Panc1 (cell line): ENCODE data around the gene CASTOR1. TPM values are rescaled to one million over a fixed set of nuclear protein-coding genes. Genes with fewer than 3 reads are reported as not detected.

Experiments used
- ATAC-seq: fragments of 200-7000 bp; cut with Tn5 transposase; 2 replicates; pipeline ENCODE4 v1.9.1; 2020; ENCODE audit warnings: mild to moderate bottlenecking, moderate library complexity
- BruUV-seq: library from RNA; stranded (reverse); fragments of 400-500 nt; replicated peaks from 2 replicates; lab custom pipeline; 2021; lab: Mats Ljungman, UMichigan
- CTCF ChIA-PET: fragments of 300-600 bp; sonication (Branson Sonifier 250); formaldehyde crosslinking; loops from one replicate; lab custom pipeline; 2022; ENCODE audit warnings: antibody characterized with exemption; lab: Charles Lee
- POLR2A ChIA-PET: fragments of 300-600 bp; sonication (Branson Sonifier 250); formaldehyde crosslinking; loops from one replicate; lab custom pipeline; 2022; ENCODE audit warnings: antibody characterized with exemption; lab: Charles Lee
- DNase-seq: peaks from one replicate; pipeline ENCODE4 v3.0.0-alpha.2; 2010; ENCODE audit warnings: low read depth, low spot score
- H3K27ac ChIP-seq: 2 replicates; pipeline ENCODE4 v1.5.1; 2011; ENCODE audit warnings: mild to moderate bottlenecking, low read length, inconsistent platforms
- H3K27me3 ChIP-seq: fragments of 200-500 bp; sonication (Bioruptor generic); 2 replicates; pipeline ENCODE4 v1.6.0; 2014; ENCODE audit warnings: low read length, inconsistent platforms; ENCODE audit not compliant: control insufficient read depth, insufficient read depth
- H3K36me3 ChIP-seq: fragments of 200-500 bp; sonication (Bioruptor generic); 2 replicates; pipeline ENCODE4 v1.5.1; 2014; ENCODE audit warnings: inconsistent platforms, mild to moderate bottlenecking, low read length, moderate library complexity; ENCODE audit not compliant: control insufficient read depth, insufficient read depth
- H3K4me1 ChIP-seq: 2 replicates; pipeline ENCODE4 v1.5.1; 2011; ENCODE audit warnings: inconsistent platforms, mild to moderate bottlenecking, low read length, moderate library complexity; ENCODE audit not compliant: control insufficient read depth, insufficient read depth
- H3K4me3 ChIP-seq, 2 experiments: 2 replicates each; pipeline ENCODE4 v1.5.1; 2011 to 2012; ENCODE audit warnings: low read depth in 2 of 2, low read length in 2 of 2, mild to moderate bottlenecking in 2 of 2, inconsistent platforms in 1 of 2, moderate library complexity in 1 of 2
- H3K9me3 ChIP-seq: fragments of 200-500 bp; sonication (Bioruptor generic); 2 replicates; pipeline ENCODE4 v1.5.1; 2014; ENCODE audit warnings: low read depth, mild to moderate bottlenecking, inconsistent platforms, low read length, moderate library complexity; ENCODE audit not compliant: control insufficient read depth, insufficient read depth
- POLR2AphosphoS5 ChIP-seq: IDR thresholded peaks from 2 replicates; pipeline ENCODE4 v1.6.1; 2012; ENCODE audit warnings: mild to moderate bottlenecking, low read depth, low read length, moderate library complexity
- REST ChIP-seq, 2 experiments: IDR thresholded peaks; 2 replicates each; pipeline ENCODE4 v1.6.1; 2011 to 2012; ENCODE audit warnings: low read depth in 2 of 2, control low read depth in 1 of 2, low read length in 1 of 2, mild to moderate bottlenecking in 1 of 2, moderate library complexity in 1 of 2; ENCODE audit not compliant: insufficient read depth in 1 of 2
- SIN3A ChIP-seq: IDR thresholded peaks from 2 replicates; pipeline ENCODE4 v1.6.1; 2012; ENCODE audit warnings: low read depth, mild to moderate bottlenecking, low read length, moderate library complexity, borderline replicate concordance; ENCODE audit not compliant: insufficient read depth
- TCF7L2 ChIP-seq: IDR thresholded peaks from 2 replicates; pipeline ENCODE4 v1.6.1; 2011; ENCODE audit warnings: mild to moderate bottlenecking, low read depth, low read length, inconsistent platforms
- in situ Hi-C: cut with HindIII; loops from 2 replicates; pipeline ENCODE4 v1.10.0; 2016; ENCODE audit warnings: low sequenced_read_pairs, low pct_unique_long_range_greater_than_20kb
- intact Hi-C: fragments of 100-400 bp; cut with micrococcal nuclease; formaldehyde crosslinking; loops from one replicate; pipeline ENCODE4 v1.10.0; 2022; ENCODE audit not compliant: unreplicated experiment
- total RNA-seq: library from RNA; stranded (reverse); gene quantifications from one replicate; pipeline ENCODE4 v1.2.1, GENCODE V29; 2021; ENCODE audit not compliant: unreplicated experiment
- TF ChIP-seq, protein P1 (sequence below): fragments of 450-650 bp; IDR thresholded peaks from 2 replicates; pipeline ENCODE4 v1.5.1; 2017; ENCODE audit warnings: mild to moderate bottlenecking

CASTOR1 gene
- total RNA-seq, 1 experiment from 2014 or later: 6.7 TPM

GRCh38 chr22:30265131-30265720 lies 24.1 kb downstream of the CASTOR1 start:
- in situ Hi-C loops (no loop called here), intact Hi-C loops (no loop called here)
- H3K27ac ChIP-seq: no peak overlapping the region
- H3K9me3 ChIP-seq: no peaks in the 10 kb centered on the region
- ATAC-seq (no peak), DNase-seq (no peak)
- CTCF ChIA-PET: interaction anchor here (0.6 to 0.7 kb wide), 2 partner anchors 49 to 161 kb away, joined by 3 to 5 read pairs; no protein-coding TSS in a partner anchor
- peaks cover 5% of the 10 kb centered on the region for H3K4me1 ChIP-seq
- H3K4me3 ChIP-seq: no peak overlapping the region
- H3K27me3 ChIP-seq: no peaks in the 10 kb centered on the region
- BruUV-seq: no TSS peak
- no peak for TF ChIP-seq TCF7L2
- TF ChIP-seq SIN3A: no peak
- TF ChIP-seq REST (IDR thresholded peaks at IDR 0.05; ENCODE audit: insufficient read depth in 1 of 2, low read depth in 2 of 2, low read length in 1 of 2): no peak
- TF ChIP-seq POLR2AphosphoS5: no peak
- TF ChIP-seq, protein P1, sequence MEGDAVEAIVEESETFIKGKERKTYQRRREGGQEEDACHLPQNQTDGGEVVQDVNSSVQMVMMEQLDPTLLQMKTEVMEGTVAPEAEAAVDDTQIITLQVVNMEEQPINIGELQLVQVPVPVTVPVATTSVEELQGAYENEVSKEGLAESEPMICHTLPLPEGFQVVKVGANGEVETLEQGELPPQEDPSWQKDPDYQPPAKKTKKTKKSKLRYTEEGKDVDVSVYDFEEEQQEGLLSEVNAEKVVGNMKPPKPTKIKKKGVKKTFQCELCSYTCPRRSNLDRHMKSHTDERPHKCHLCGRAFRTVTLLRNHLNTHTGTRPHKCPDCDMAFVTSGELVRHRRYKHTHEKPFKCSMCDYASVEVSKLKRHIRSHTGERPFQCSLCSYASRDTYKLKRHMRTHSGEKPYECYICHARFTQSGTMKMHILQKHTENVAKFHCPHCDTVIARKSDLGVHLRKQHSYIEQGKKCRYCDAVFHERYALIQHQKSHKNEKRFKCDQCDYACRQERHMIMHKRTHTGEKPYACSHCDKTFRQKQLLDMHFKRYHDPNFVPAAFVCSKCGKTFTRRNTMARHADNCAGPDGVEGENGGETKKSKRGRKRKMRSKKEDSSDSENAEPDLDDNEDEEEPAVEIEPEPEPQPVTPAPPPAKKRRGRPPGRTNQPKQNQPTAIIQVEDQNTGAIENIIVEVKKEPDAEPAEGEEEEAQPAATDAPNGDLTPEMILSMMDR: no peak
- POLR2A ChIA-PET: no interaction called here
- H3K36me3 ChIP-seq: no peaks in the 10 kb centered on the region

DNA sequence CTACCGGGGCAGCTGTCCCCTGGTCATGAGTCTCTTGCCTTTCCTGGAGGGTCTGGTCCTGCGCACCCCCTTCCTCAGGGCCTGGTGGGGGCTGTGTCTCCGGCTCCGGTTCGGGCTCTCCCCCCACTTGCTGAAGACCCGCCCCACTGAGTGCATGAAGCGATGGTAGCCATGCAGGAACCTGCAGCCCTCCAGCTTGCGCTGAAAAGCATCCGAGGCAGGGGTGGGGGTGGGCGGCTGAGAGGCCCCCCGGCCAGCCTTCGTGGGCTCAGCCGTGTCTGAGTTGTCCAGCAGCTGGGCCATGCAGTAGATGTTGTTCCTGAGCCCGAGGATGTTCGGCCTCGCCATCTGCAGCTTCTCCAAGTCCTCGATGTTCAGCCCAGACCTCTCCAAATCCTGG lies 25.4 kb downstream of the CASTOR1 start:
- DNase-seq: no peak
- no peak for ATAC-seq
- Histone ChIP-seq H3K9me3 (no peaks in the 10 kb centered on the region), H3K4me1 (peaks cover 5% of the 10 kb centered on the region), H3K27me3 (no peaks in the 10 kb centered on the region), H3K4me3 (no peak overlapping the region), H3K36me3 (no peaks in the 10 kb centered on the region), H3K27ac (no peak overlapping the region)
- POLR2A ChIA-PET: no interaction called here
- CTCF ChIA-PET: interaction anchor here (1.2 kb wide), 1 partner anchor 24 kb away, joined by 4 read pairs; no protein-coding TSS in a partner anchor
- in situ Hi-C loops: no loop called here
- intact Hi-C loops: no loop called here
- no peak for TF ChIP-seq POLR2AphosphoS5
- no peak for TF ChIP-seq REST (IDR thresholded peaks at IDR 0.05; ENCODE audit: insufficient read depth in 1 of 2, low read depth in 2 of 2, low read length in 1 of 2)
- TF ChIP-seq, protein P1: no peak
- TF ChIP-seq SIN3A: no peak
- TF ChIP-seq TCF7L2: no peak
- no TSS peak for BruUV-seq
